Esophagus muscularis mucosa (tissue), 4 donors: ENCODE measurements around the gene CRYL1. TPM values are rescaled to one million over a fixed set of nuclear protein-coding genes. Genes with fewer than 3 reads are reported as not detected.

Experiments used
- DNase-seq: peaks from one replicate; pipeline ENCODE4 v3.0.0-alpha.2; 2017; ENCODE audit errors: extremely low spot score
- H3K27ac ChIP-seq, 4 donors: fragments of 200-600 bp; sonication (generic); replicated peaks in 1 of 4; 1 replicate in 3 of 4; 2 replicates in 1 of 4; pipeline ENCODE4 v1.5.1; 2016 to 2019; ENCODE audit warnings: mild to moderate bottlenecking in 1 of 4
- H3K27me3 ChIP-seq, 4 donors: fragments of 200-600 bp; sonication (generic); one replicate each; pipeline versions ENCODE4 v1.5.1 to v1.6.0; 2016 to 2019
- H3K36me3 ChIP-seq, 4 donors: fragments of 200-600 bp; sonication (generic); one replicate each; pipeline ENCODE4 v1.5.1; 2016 to 2019
- H3K4me1 ChIP-seq, 4 donors: fragments of 200-600 bp; sonication (generic); one replicate each; pipeline ENCODE4 v1.5.1; 2016 to 2019
- H3K4me3 ChIP-seq, 4 donors: fragments of 200-600 bp; sonication (generic); 1 replicate in 2 of 4; 2 replicates in 2 of 4; pipeline ENCODE4 v1.5.1; 2016 to 2019; ENCODE audit warnings: mild to moderate bottlenecking in 4 of 4, moderate library complexity in 1 of 4
- H3K9me3 ChIP-seq, 4 donors: fragments of 200-600 bp; sonication (generic); 1 replicate in 3 of 4; 2 replicates in 1 of 4; pipeline ENCODE4 v1.5.1; 2016 to 2019
- EP300 ChIP-seq: sonication (generic); formaldehyde crosslinking; IDR thresholded peaks from one replicate; pipeline ENCODE4 v1.6.1; 2017; ENCODE audit warnings: antibody characterized with exemption
- POLR2A ChIP-seq: fragments of 450-650 bp; IDR thresholded peaks from one replicate; pipeline ENCODE4 v1.6.1; 2017; ENCODE audit warnings: antibody characterized with exemption, moderate library complexity, mild to moderate bottlenecking, low read depth
- POLR2AphosphoS5 ChIP-seq, 2 donors: sonication (generic); formaldehyde crosslinking; IDR thresholded peaks; one replicate each; pipeline ENCODE4 v1.6.1; 2017; ENCODE audit warnings: antibody characterized with exemption in 2 of 2
- WGBS: methylation state at CpG from one replicate; pipeline ENCODE4 v1.1.5; 2018; 5-methylcytosine and 5-hydroxymethylcytosine counted together
- intact Hi-C: fragments of 100-400 bp; cut with DNase I; formaldehyde crosslinking; loops from one replicate; pipeline ENCODE4 v1.15.1; 2023
- total RNA-seq, 4 donors: library from RNA; depleted of rRNA; stranded (reverse); fragments of >200 nt; gene quantifications; one replicate each; pipeline versions ENCODE4 v1.1.0 to v1.2.1, GENCODE V29; 2016
- TF ChIP-seq, protein P1 (sequence below), 3 experiments: fragments of 200-600 bp in 2 of 3; fragments of 450-650 bp in 1 of 3; sonication (generic) in 2 of 3; IDR thresholded peaks; one replicate each; pipeline ENCODE4 v1.5.1; 2017 to 2019; ENCODE audit warnings: antibody characterized with exemption in 3 of 3, mild to moderate bottlenecking in 2 of 3, moderate library complexity in 1 of 3

Gene CRYL1
- total RNA-seq, 4 donors from 2014 or later: 42.3 to 59.3 (median 45.4) TPM

DNA sequence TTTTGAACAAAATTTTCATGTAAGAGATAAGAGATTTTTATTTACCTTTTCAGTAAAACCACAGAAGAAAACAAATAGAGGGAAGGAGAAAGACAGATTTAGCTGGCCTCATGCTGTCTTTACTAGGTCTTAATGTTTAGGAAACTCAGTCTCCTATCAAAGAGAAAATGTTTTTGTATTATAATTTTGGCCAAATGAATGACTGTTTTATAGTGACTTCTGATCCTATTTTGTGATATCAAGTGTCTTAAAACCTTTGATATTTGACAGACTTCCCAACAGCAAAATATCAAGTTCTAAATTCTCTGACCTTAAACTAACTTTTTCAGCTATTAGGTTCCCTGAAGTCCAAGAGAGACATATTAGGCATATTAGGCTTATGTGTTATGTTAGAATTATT is 27.0 kb downstream of the CRYL1 start:
- TF ChIP-seq, protein P1, sequence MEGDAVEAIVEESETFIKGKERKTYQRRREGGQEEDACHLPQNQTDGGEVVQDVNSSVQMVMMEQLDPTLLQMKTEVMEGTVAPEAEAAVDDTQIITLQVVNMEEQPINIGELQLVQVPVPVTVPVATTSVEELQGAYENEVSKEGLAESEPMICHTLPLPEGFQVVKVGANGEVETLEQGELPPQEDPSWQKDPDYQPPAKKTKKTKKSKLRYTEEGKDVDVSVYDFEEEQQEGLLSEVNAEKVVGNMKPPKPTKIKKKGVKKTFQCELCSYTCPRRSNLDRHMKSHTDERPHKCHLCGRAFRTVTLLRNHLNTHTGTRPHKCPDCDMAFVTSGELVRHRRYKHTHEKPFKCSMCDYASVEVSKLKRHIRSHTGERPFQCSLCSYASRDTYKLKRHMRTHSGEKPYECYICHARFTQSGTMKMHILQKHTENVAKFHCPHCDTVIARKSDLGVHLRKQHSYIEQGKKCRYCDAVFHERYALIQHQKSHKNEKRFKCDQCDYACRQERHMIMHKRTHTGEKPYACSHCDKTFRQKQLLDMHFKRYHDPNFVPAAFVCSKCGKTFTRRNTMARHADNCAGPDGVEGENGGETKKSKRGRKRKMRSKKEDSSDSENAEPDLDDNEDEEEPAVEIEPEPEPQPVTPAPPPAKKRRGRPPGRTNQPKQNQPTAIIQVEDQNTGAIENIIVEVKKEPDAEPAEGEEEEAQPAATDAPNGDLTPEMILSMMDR (IDR thresholded peaks at IDR 0.05): no peak
- TF ChIP-seq POLR2AphosphoS5 (IDR thresholded peaks at IDR 0.05) (no peak), EP300 (no peak), POLR2A (no peak)
- Histone ChIP-seq H3K9me3 (no peaks in the 10 kb centered on the region), H3K4me3 (no peak overlapping the region), H3K36me3 (peaks cover 0 to 7% (median 3%) of the 10 kb centered on the region in 4 donors), H3K4me1 (peaks cover 0 to 17% (median 14%) of the 10 kb centered on the region in 4 donors), H3K27ac (no peak overlapping the region), H3K27me3 (no peaks in the 10 kb centered on the region)
- no peak for DNase-seq
- intact Hi-C loops: loop anchor here (5.0 kb wide), 1 partner anchor 424 kb away; no protein-coding TSS in a partner anchor

DNA sequence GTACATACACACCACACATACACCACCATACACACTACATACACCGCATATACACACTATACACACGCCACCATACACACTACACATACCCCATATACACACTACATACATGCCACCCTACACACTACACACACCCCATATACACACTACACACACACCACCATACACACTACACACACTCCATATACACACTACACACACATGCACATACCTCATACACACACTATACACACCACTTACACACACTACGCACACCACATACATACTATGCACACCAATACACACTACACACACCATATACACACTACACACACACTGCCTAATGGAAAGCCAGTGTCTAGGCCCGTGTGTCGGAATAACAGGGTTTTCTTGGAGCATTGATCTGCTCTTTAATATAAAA is 27.5 kb downstream of the CRYL1 start:
- DNase-seq: no peak
- intact Hi-C loops: loop anchor here (5.0 kb wide), 1 partner anchor 424 kb away; no protein-coding TSS in a partner anchor
- TF ChIP-seq EP300 (no peak), POLR2A (no peak), POLR2AphosphoS5 (IDR thresholded peaks at IDR 0.05) (no peak)
- TF ChIP-seq, protein P1 (IDR thresholded peaks at IDR 0.05): no peak
- WGBS: 68% methylated on average over 5 of the region's 5 CpGs
- peaks cover 0 to 17% (median 14%) of the 10 kb centered on the region in 4 donors for H3K4me1 ChIP-seq
- no peaks in the 10 kb centered on the region for H3K9me3 ChIP-seq
- H3K27me3 ChIP-seq: no peaks in the 10 kb centered on the region
- H3K36me3 ChIP-seq: peaks cover 0 to 2% (median under 1%) of the 10 kb centered on the region in 4 donors
- H3K27ac ChIP-seq: no peak overlapping the region
- no peak overlapping the region for H3K4me3 ChIP-seq

DNA sequence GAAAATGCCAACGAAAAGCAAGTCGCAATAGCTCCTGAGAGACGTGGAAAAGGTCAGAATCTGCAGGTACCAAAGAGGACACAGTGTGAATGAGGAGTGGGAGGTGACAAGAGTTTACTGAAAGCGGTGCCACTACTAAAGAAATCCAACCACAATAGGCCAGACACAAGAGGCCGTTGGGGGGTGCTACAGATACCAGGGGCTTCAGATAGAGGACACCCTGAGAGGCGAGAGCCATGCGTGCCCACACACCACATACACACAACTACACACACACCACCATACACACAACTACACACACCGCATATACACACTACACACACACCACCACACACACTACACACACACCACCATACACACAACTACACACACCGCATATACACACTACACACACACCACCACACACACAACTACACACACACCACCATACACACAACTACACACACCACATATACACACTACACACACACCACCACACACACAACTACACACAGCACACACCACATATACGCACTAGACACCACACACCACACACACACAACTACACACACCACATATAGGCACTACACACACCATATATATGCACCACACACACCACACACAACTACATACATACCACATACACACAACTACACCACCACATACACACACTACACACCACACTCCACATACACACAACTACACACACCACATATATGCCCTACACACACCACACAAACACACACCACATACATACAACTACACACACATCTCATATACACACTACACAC is 28.5 kb downstream of the CRYL1 start:
- TF ChIP-seq POLR2AphosphoS5 (IDR thresholded peaks at IDR 0.05) (no peak), POLR2A (no peak), EP300 (no peak)
- TF ChIP-seq, protein P1 (IDR thresholded peaks at IDR 0.05): no peak
- WGBS: 79% methylated on average over 10 of the region's 10 CpGs
- no peaks in the 10 kb centered on the region for H3K36me3 ChIP-seq
- intact Hi-C loops: loop anchor here (5.0 kb wide), 1 partner anchor 425 kb away; no protein-coding TSS in a partner anchor
- peaks cover 0 to 17% (median 14%) of the 10 kb centered on the region in 4 donors for H3K4me1 ChIP-seq
- H3K27ac ChIP-seq: no peak overlapping the region
- no peak for DNase-seq
- no peaks in the 10 kb centered on the region for H3K27me3 ChIP-seq
- H3K9me3 ChIP-seq: no peaks in the 10 kb centered on the region
- H3K4me3 ChIP-seq: no peak overlapping the region

DNA sequence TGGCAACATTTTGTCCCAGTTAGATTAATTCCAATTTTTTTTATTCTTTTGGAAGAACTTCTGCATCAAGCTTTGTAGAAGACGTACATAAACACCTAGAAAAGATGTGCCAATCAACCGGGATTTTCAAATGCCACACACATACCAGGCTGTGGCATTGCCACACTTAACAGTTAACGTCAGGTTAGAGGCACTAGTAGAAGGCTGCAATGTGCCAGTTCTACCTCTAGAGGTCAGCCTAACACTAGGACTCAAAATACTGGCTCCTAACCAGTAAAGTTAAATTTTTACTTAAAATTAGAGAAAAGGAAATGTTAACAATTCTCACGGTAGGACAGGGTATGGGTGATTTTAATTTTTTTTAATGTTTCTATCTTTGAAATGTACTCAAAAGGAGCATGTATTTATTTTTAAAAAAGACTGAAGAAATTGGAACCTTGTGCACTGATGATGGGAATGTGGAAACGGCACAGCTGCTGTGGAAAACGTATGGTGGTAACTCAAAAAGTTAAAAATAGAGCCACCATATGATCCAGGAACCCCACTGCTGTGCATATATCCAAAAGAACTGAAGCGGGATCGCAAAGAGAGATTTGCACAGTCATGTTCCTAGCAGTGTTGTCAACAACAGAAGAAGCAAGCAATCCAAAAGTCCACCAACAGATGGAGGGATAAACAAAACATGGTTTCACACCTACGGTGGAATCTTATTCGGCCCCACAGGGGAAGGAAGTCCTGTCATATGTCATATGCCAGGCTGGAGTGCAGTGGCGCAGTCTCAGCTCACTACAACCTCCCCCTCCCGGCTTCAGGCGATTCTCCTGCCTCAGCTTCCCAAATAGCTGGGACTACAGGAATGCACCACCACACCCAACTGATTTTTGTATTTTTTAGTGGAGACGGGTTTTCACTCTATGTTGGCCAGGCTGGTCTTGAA is 30.3 kb downstream of the CRYL1 start:
- Histone ChIP-seq H3K4me1 (peaks cover 0 to 17% (median 14%) of the 10 kb centered on the region in 4 donors), H3K27ac (no peak overlapping the region), H3K4me3 (peak overlapping the region in 3 of 4 donors; percentile 4 to 18 (median 13)), H3K9me3 (no peaks in the 10 kb centered on the region), H3K27me3 (no peaks in the 10 kb centered on the region), H3K36me3 (no peaks in the 10 kb centered on the region)
- TF ChIP-seq, protein P1 (IDR thresholded peaks at IDR 0.05): peak; percentile 91 to 93 (median 92)
- TF ChIP-seq POLR2A: no peak
- no peak for DNase-seq
- intact Hi-C loops: loop anchor here (5.0 kb wide), 1 partner anchor 427 kb away; no protein-coding TSS in a partner anchor
- WGBS: 22% methylated on average over 14 of the region's 14 CpGs
